H1 (cell line): ENCODE data around the gene BCO1. TPM values are rescaled to one million over a fixed set of nuclear protein-coding genes. Genes with fewer than 3 reads are reported as not detected.

Source experiments
- CTCF ChIA-PET: fragments of 300-600 bp; sonication (Branson Sonifier 250); formaldehyde crosslinking; loops from one replicate; lab custom pipeline; 2021; ENCODE audit not compliant: partially characterized antibody; lab: Charles Lee
- POLR2A ChIA-PET: fragments of 300-600 bp; sonication (Branson Sonifier 250); formaldehyde crosslinking; loops from one replicate; lab custom pipeline; 2021; ENCODE audit warnings: inconsistent platforms; ENCODE audit not compliant: partially characterized antibody; lab: Charles Lee
- DNase-seq, 2 experiments: peaks; one replicate each; pipeline versions ENCODE4 v3.0.0 to v3.0.0-alpha.2; 2010 to 2022; ENCODE audit warnings: low spot score in 2 of 2, low read depth in 1 of 2, mixed read lengths in 1 of 2
- FAIRE-seq: peaks from 2 replicates; lab custom pipeline; 2011; peaks lifted over from hg19 to GRCh38; lab: Jason Lieb, UNC
- H2AFZ ChIP-seq: 2 replicates; pipeline ENCODE4 v1.8.1; 2012; ENCODE audit warnings: low read length, inconsistent platforms
- H2AK5ac ChIP-seq: 2 replicates; pipeline ENCODE4 v1.6.1; 2013; ENCODE audit warnings: low read depth, low read length
- H2BK120ac ChIP-seq: replicated peaks from 2 replicates; pipeline ENCODE3; 2013; ENCODE audit warnings: low read depth, low read length, inconsistent platforms
- H2BK12ac ChIP-seq: 2 replicates; pipeline ENCODE4 v1.6.1; 2013; ENCODE audit warnings: low read depth, low read length
- H2BK15ac ChIP-seq: 2 replicates; pipeline ENCODE4 v1.6.1; 2013; ENCODE audit warnings: low read length
- H2BK20ac ChIP-seq: 2 replicates; pipeline ENCODE4 v1.6.1; 2013; ENCODE audit warnings: low read length
- H2BK5ac ChIP-seq: 2 replicates; pipeline ENCODE4 v1.6.1; 2013; ENCODE audit warnings: low read depth, low read length
- H3K14ac ChIP-seq: 2 replicates; pipeline ENCODE4 v1.6.1; 2013; ENCODE audit warnings: inconsistent platforms; ENCODE audit not compliant: insufficient read length
- H3K18ac ChIP-seq: 2 replicates; pipeline ENCODE4 v1.6.1; 2013; ENCODE audit warnings: low read length; ENCODE audit errors: extremely low read depth
- H3K23ac ChIP-seq: 2 replicates; pipeline ENCODE4 v1.6.1; 2013; ENCODE audit warnings: inconsistent platforms; ENCODE audit not compliant: insufficient read length
- H3K23me2 ChIP-seq: 2 replicates; pipeline ENCODE4 v1.6.1; 2013; ENCODE audit warnings: low read depth, low read length
- H3K27ac ChIP-seq: 2 replicates; pipeline ENCODE4 v1.6.1; 2011; ENCODE audit warnings: low read depth, low read length, inconsistent platforms
- H3K27me3 ChIP-seq, 4 experiments: replicated peaks in 1 of 4; 1 replicate in 1 of 4; 2 replicates in 3 of 4; pipeline versions ENCODE4 v1.6.1 to v1.8.1; 2011 to 2013; ENCODE audit warnings: low read length in 3 of 4, mild to moderate bottlenecking in 3 of 4, inconsistent platforms in 2 of 4, mixed read lengths in 2 of 4, moderate library complexity in 1 of 4; ENCODE audit not compliant: control insufficient read depth in 3 of 4, insufficient read depth in 3 of 4; ENCODE audit errors: extremely low read depth in 1 of 4
- H3K36me3 ChIP-seq, 4 experiments: 2 replicates each; pipeline versions ENCODE4 v1.6.1 to v1.8.1; 2011 to 2013; ENCODE audit warnings: mild to moderate bottlenecking in 4 of 4, low read length in 3 of 4, moderate library complexity in 2 of 4, control low read depth in 1 of 4, inconsistent platforms in 1 of 4; ENCODE audit not compliant: insufficient read depth in 4 of 4, control insufficient read depth in 2 of 4
- H3K4ac ChIP-seq: replicated peaks from 2 replicates; pipeline ENCODE3; 2013; ENCODE audit warnings: low read length, low read depth, mixed read lengths, inconsistent platforms; ENCODE audit not compliant: insufficient read length
- H3K4me1 ChIP-seq, 4 experiments: replicated peaks in 1 of 4; 1 replicate in 1 of 4; 2 replicates in 3 of 4; pipeline versions ENCODE4 v1.6.1 to v1.8.1; 2011 to 2013; ENCODE audit warnings: low read length in 3 of 4, inconsistent platforms in 2 of 4, mixed read lengths in 1 of 4; ENCODE audit not compliant: insufficient read depth in 4 of 4, control insufficient read depth in 3 of 4
- H3K4me2 ChIP-seq, 2 experiments: 2 replicates each; pipeline versions ENCODE4 v1.6.1 to v1.8.1; 2011 to 2013; ENCODE audit warnings: low read depth in 2 of 2, low read length in 2 of 2, control low read depth in 1 of 2, inconsistent platforms in 1 of 2, mild to moderate bottlenecking in 1 of 2; ENCODE audit not compliant: insufficient read depth in 1 of 2
- H3K4me3 ChIP-seq, 4 experiments: fragments of 200-600, 300-600 bp in 1 of 4; sonication (generic), shearing (Covaris generic), sonication (Bioruptor Twin) in 1 of 4; 2 replicates each; pipeline versions ENCODE4 v1.5.1 to v1.8.1; 2011 to 2016; ENCODE audit warnings: low read length in 4 of 4, low read depth in 3 of 4, control low read depth in 2 of 4, inconsistent platforms in 2 of 4, mild to moderate bottlenecking in 2 of 4, mixed read lengths in 1 of 4, moderate library complexity in 1 of 4; ENCODE audit not compliant: insufficient read depth in 2 of 4; ENCODE audit errors: extremely low read depth in 1 of 4
- H3K56ac ChIP-seq: replicated peaks from 2 replicates; pipeline ENCODE3; 2013; ENCODE audit warnings: low read depth, mild to moderate bottlenecking, mixed read lengths, low read length, inconsistent platforms; ENCODE audit not compliant: insufficient read length
- H3K79me1 ChIP-seq: 2 replicates; pipeline ENCODE4 v1.6.1; 2013; ENCODE audit warnings: low read depth, low read length, control low read depth
- H3K79me2 ChIP-seq, 2 experiments: 2 replicates each; pipeline versions ENCODE4 v1.6.1 to v1.8.1; 2012 to 2013; ENCODE audit warnings: low read length in 2 of 2, mild to moderate bottlenecking in 2 of 2, inconsistent platforms in 1 of 2; ENCODE audit not compliant: insufficient read depth in 2 of 2, control insufficient read depth in 1 of 2
- H3K9ac ChIP-seq, 4 experiments: replicated peaks in 1 of 4; 1 replicate in 1 of 4; 2 replicates in 3 of 4; pipeline versions ENCODE4 v1.6.1 to v1.8.1; 2011 to 2013; ENCODE audit warnings: low read depth in 3 of 4, low read length in 3 of 4, control low read depth in 2 of 4, mild to moderate bottlenecking in 2 of 4, moderate library complexity in 2 of 4, inconsistent platforms in 1 of 4; ENCODE audit errors: extremely low read depth in 1 of 4
- H3K9me3 ChIP-seq, 2 experiments: 2 replicates each; pipeline versions ENCODE4 v1.6.1 to v1.8.1; 2012 to 2013; ENCODE audit warnings: mild to moderate bottlenecking in 2 of 2, moderate library complexity in 2 of 2, control low read depth in 1 of 2, inconsistent platforms in 1 of 2, low read depth in 1 of 2, low read length in 1 of 2, mixed read lengths in 1 of 2; ENCODE audit not compliant: insufficient read depth in 2 of 2
- H4K20me1 ChIP-seq, 2 experiments: replicated peaks in 1 of 2; 2 replicates each; pipeline versions ENCODE3 to v1.8.1; 2011 to 2013; ENCODE audit warnings: inconsistent platforms in 2 of 2, low read length in 2 of 2, mild to moderate bottlenecking in 1 of 2; ENCODE audit not compliant: insufficient read depth in 2 of 2, control insufficient read depth in 1 of 2
- H4K5ac ChIP-seq: 2 replicates; pipeline ENCODE4 v1.6.1; 2013; ENCODE audit warnings: low read length, low read depth, mixed read lengths, inconsistent platforms; ENCODE audit not compliant: insufficient read length
- H4K8ac ChIP-seq: 2 replicates; pipeline ENCODE4 v1.8.0; 2013; ENCODE audit warnings: mild to moderate bottlenecking, moderate library complexity, low read length, inconsistent platforms; ENCODE audit not compliant: insufficient read depth; ENCODE audit errors: extremely low read depth
- H4K91ac ChIP-seq: replicated peaks from 2 replicates; pipeline ENCODE3; 2013; ENCODE audit warnings: low read length, mixed read lengths, inconsistent platforms; ENCODE audit not compliant: insufficient read length
- CBX8 ChIP-seq: fragments of 300-800, 300-1000 bp; sonication (generic); IDR thresholded peaks from 2 replicates; pipeline ENCODE4 v1.7.1; 2016; ENCODE audit warnings: low read depth, low read length, borderline replicate concordance
- CTBP2 ChIP-seq: IDR thresholded peaks from 2 replicates; pipeline ENCODE4 v1.7.0; 2011; ENCODE audit warnings: borderline replicate concordance, mild to moderate bottlenecking, moderate library complexity, mixed read lengths, low read length; ENCODE audit not compliant: insufficient read depth, insufficient read length
- E2F6 ChIP-seq: IDR thresholded peaks from 2 replicates; pipeline ENCODE4 v1.6.1; 2012; ENCODE audit warnings: inconsistent platforms
- EP300 ChIP-seq, 2 experiments: IDR thresholded peaks; 1 replicate in 1 of 2; 2 replicates in 1 of 2; pipeline ENCODE4 v1.6.1; 2011 to 2012; ENCODE audit warnings: low read depth in 2 of 2, low read length in 2 of 2, mild to moderate bottlenecking in 2 of 2, borderline replicate concordance in 1 of 2, inconsistent platforms in 1 of 2, moderate library complexity in 1 of 2
- KDM1A ChIP-seq: fragments of 200-600, 300-600 bp; sonication (generic); IDR thresholded peaks from 2 replicates; pipeline ENCODE4 v1.7.1; 2016; ENCODE audit warnings: mild to moderate bottlenecking, low read length, borderline replicate concordance
- KDM4A ChIP-seq: IDR thresholded peaks from one replicate; pipeline ENCODE4 v1.7.1; 2012; ENCODE audit warnings: low read depth, mild to moderate bottlenecking, moderate library complexity, low read length, inconsistent platforms; ENCODE audit not compliant: severe bottlenecking
- NRF1 ChIP-seq: IDR thresholded peaks from 2 replicates; pipeline ENCODE4 v1.6.1; 2011; ENCODE audit warnings: mild to moderate bottlenecking, low read depth, low read length, improper control_type of control experiment
- SIRT6 ChIP-seq: IDR thresholded peaks from one replicate; pipeline ENCODE4 v1.7.1; 2012; ENCODE audit warnings: low read length, inconsistent platforms
- YY1 ChIP-seq: IDR thresholded peaks from 2 replicates; pipeline ENCODE4 v1.6.1; 2011; ENCODE audit warnings: low read depth, mild to moderate bottlenecking, low read length
- WGBS, 2 experiments: shearing (Covaris generic) in 1 of 2; methylation state at CpG; one replicate each; pipeline versions ENCODE4 v1.1.6 to v1.1.7; 2013 to 2015; ENCODE audit warnings: low lambda C conversion rate in 2 of 2, mixed read lengths in 2 of 2, inconsistent platforms in 1 of 2, low coverage in 1 of 2, missing lambda C conversion rate in 1 of 2; ENCODE audit not compliant: insufficient replicate concordance in 2 of 2, insufficient coverage in 1 of 2, insufficient read length in 1 of 2; ENCODE audit errors: extremely low coverage in 1 of 2, missing lambda C conversion rate in 1 of 2; 5-methylcytosine and 5-hydroxymethylcytosine counted together
- polyA plus RNA-seq, 7 experiments: library from polyadenylated mRNA; depleted of rRNA in 3 of 7; stranded (reverse) in 5 of 7; unstranded in 2 of 7; fragments of >200 nt in 5 of 7; fragments of 200-250 nt in 2 of 7; gene quantifications; 1 replicate in 5 of 7; 2 replicates in 1 of 7; 4 replicates in 1 of 7; pipeline versions ENCODE4 v1.2.1 to v1.2.3, GENCODE V29; 2011 to 2013; ENCODE audit warnings: missing spikeins in 2 of 7, mixed read lengths in 2 of 7
- total RNA-seq: library from RNA; stranded (reverse); fragmentation: NEBNext Ultra II Directional; extraction: Animal tissue kit (Norgen Biotek cat#: 25700); gene quantifications from 2 replicates; pipeline ENCODE4 v1.2.1, GENCODE V29; 2021

BCO1 gene
- total and polyA plus RNA-seq, 2 of the 8 experiments (the other 6 are each of a cell fraction or from before 2014, with no cell fraction given) = 0.21 TPM; not detected in 1

GRCh38 chr16:81280393-81280792, 41.9 kb downstream of the BCO1 start:
- WGBS, 2 experiments = 86% methylated on average over 3 of the region's 3 CpGs; no CpG with 5 or more reads in 1 of the 2 experiments
- no peaks in the 10 kb centered on the region for H3K23me2 ChIP-seq
- TF ChIP-seq SIRT6 = no peak
- TF ChIP-seq KDM1A = no peak
- no peak for TF ChIP-seq YY1
- TF ChIP-seq E2F6 = no peak
- TF ChIP-seq KDM4A = no peak
- no peak for TF ChIP-seq CTBP2
- TF ChIP-seq CBX8 = no peak
- no peak for TF ChIP-seq NRF1
- TF ChIP-seq EP300 (IDR thresholded peaks at IDR 0.05; ENCODE audit: borderline replicate concordance in 1 of 2, low read depth in 2 of 2, low read length in 2 of 2) = no peak
- no peak overlapping the region for H3K23ac ChIP-seq
- H2BK15ac ChIP-seq = no peak overlapping the region
- H3K4me3 ChIP-seq = no peak overlapping the region
- H2AK5ac ChIP-seq = no peak overlapping the region
- H3K9me3 ChIP-seq = no peaks in the 10 kb centered on the region
- CTCF ChIA-PET = interaction anchor here (0.6 to 1.2 kb wide), 4 partner anchors 19 to 1832 kb away, joined by 3 read pairs; no protein-coding TSS in a partner anchor
- no peaks in the 10 kb centered on the region for H3K79me1 ChIP-seq
- no peak overlapping the region for H3K18ac ChIP-seq
- H3K56ac ChIP-seq = no peak overlapping the region
- peaks cover 0 to 3% (median 0%) of the 10 kb centered on the region in 4 experiments; a peak in 1 of 7 replicates for H3K4me1 ChIP-seq
- H3K27me3 ChIP-seq = no peaks in the 10 kb centered on the region
- FAIRE-seq (no peak), DNase-seq (no peak)
- no peak overlapping the region for H4K8ac ChIP-seq
- no peak overlapping the region for H2BK20ac ChIP-seq
- no peak overlapping the region for H2BK120ac ChIP-seq
- H3K4ac ChIP-seq = no peak overlapping the region
- no peak overlapping the region for H3K9ac ChIP-seq
- no peak overlapping the region for H2BK5ac ChIP-seq
- POLR2A ChIA-PET = interaction anchor here (0.5 to 0.7 kb wide), 2 partner anchors 9 to 41 kb away, joined by 3 read pairs; no protein-coding TSS in a partner anchor
- H4K91ac ChIP-seq = no peak overlapping the region
- no peaks in the 10 kb centered on the region for H3K36me3 ChIP-seq
- no peak overlapping the region for H3K4me2 ChIP-seq
- H3K27ac ChIP-seq = no peak overlapping the region
- no peaks in the 10 kb centered on the region for H4K20me1 ChIP-seq
- H2AFZ ChIP-seq = no peak overlapping the region
- H4K5ac ChIP-seq = no peak overlapping the region
- no peaks in the 10 kb centered on the region for H3K79me2 ChIP-seq
- H2BK12ac ChIP-seq = no peak overlapping the region
- no peak overlapping the region for H3K14ac ChIP-seq
